AG09309 (cell line): Measurements from ENCODE around the gene CEP57L1.

Experiments used
- DNase-seq: peaks from one replicate; pipeline ENCODE4 v3.0.0-alpha.2; 2010; ENCODE audit warnings: low read depth
- H3K4me3 ChIP-seq: 2 replicates; pipeline ENCODE4 v1.5.1; 2011; ENCODE audit warnings: mild to moderate bottlenecking, low read depth, low read length, moderate library complexity; ENCODE audit not compliant: control insufficient read depth
- TF ChIP-seq, protein P1 (sequence below): IDR thresholded peaks from 2 replicates; pipeline ENCODE4 v1.5.1; 2011; ENCODE audit warnings: mild to moderate bottlenecking, low read depth, low read length, inconsistent platforms; ENCODE audit not compliant: insufficient read depth, control insufficient read depth; ENCODE audit errors: missing control alignments

Gene CEP57L1

GRCh38 chr6:109092074-109092473, 3.2 kb upstream of the CEP57L1 start:
- H3K4me3 ChIP-seq: no peak overlapping the region
- no peak for DNase-seq
- TF ChIP-seq, protein P1, sequence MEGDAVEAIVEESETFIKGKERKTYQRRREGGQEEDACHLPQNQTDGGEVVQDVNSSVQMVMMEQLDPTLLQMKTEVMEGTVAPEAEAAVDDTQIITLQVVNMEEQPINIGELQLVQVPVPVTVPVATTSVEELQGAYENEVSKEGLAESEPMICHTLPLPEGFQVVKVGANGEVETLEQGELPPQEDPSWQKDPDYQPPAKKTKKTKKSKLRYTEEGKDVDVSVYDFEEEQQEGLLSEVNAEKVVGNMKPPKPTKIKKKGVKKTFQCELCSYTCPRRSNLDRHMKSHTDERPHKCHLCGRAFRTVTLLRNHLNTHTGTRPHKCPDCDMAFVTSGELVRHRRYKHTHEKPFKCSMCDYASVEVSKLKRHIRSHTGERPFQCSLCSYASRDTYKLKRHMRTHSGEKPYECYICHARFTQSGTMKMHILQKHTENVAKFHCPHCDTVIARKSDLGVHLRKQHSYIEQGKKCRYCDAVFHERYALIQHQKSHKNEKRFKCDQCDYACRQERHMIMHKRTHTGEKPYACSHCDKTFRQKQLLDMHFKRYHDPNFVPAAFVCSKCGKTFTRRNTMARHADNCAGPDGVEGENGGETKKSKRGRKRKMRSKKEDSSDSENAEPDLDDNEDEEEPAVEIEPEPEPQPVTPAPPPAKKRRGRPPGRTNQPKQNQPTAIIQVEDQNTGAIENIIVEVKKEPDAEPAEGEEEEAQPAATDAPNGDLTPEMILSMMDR: no peak

DNA sequence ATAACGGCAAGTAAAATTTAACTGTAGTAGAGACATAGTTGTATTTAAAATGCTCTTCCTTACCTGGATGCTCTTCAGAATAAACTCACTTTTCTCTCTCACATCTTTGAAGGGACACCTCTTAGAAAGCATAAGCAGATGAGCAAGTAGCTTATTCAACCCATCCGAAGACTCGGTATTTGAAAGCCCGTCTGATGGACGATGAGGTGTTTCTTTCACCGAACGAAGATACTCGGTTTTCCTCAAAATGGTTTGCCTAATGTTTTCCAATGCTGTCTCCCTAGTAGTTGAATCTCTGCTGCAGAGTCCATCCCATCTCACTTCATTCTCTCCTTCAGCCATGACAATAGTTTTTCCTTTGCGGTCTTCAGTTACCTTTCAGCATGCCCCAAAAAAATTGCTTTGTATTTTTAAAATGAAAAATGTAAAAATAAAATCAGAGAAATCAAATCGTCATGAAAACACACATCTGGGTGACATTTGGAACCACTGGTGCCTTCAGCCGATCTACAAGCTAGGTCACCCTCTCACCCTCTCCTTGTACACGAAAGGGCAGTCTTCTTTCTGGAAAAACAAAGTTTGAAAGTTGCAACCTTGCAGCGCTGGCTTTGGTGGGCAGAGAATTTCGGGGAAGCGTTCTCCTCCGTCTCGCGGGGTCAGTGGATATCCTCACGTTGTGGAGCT, 1.4 kb upstream of the CEP57L1 start:
- H3K4me3 ChIP-seq: peak overlapping the region; percentile 96
- DNase-seq: no peak
- TF ChIP-seq, protein P1: no peak

GRCh38 chr6:109094416-109095035, 781 bp upstream of the CEP57L1 start, which contains the start of gene SESN1:
Gene SESN1 (minus strand): TSS chr6:109094846. CDS start chr6:109094073, 773 bp downstream.
- DNase-seq: peak; percentile 89
- H3K4me3 ChIP-seq: peak within 1 kb of the TSS; percentile 96
- TF ChIP-seq, protein P1: no peak

DNA sequence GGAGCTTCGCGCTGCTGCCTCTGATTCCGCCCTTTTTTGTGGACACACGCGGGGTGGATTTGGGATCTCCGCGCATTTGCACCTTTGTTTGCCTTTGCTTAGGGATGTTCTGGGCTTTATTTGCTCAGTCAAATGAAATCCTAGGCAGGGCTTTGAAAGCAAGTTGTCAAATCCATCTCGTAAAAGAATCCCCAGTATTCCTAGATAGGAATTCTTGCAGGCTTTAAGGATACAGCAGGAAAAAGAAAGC, 453 bp downstream of the CEP57L1 start:
- H3K4me3 ChIP-seq: peak overlapping the region; percentile 96
- no peak for DNase-seq
- TF ChIP-seq, protein P1: no peak

DNA sequence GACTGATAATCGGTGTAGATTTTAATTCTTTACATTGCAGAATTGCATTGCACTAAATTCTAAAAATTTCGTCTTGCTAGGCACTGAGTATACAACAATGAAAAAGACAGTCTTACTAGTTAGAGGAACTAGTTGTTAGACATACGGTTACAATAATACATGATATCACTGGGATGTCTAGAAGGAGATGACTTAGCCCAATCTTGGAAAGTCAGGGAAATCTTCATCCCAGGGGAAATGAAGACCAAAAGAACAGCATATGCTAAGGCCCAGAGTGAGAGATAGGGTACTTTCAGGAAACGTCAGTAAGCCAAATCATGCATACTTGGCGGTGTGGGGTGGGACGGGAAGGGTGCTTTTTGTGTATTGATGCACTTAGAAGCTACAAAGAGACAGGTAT, 901 bp downstream of the CEP57L1 start:
- peak overlapping the region; percentile 96 for H3K4me3 ChIP-seq
- no peak for DNase-seq
- TF ChIP-seq, protein P1: no peak

DNA sequence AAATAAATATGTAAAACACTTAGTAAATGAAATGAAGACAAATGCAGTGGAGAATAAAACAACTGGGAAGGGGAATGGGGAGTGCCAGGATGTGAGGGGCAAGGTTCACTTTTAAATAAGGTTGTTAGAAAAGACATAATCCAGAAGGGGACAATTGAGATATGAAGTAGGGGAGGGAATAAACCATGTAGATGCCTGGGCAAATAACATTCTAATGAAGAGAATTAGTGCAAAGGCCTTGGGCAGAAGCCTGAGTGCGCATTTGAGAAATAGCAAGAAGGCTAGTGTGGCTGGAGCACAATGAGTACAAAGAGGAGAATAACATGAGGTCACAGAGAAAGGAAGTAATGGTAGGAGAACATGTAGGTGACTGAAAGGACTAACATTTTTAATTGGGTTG, 2.4 kb downstream of the CEP57L1 start:
- no peak overlapping the region for H3K4me3 ChIP-seq
- no peak for DNase-seq
- TF ChIP-seq, protein P1: no peak

DNA sequence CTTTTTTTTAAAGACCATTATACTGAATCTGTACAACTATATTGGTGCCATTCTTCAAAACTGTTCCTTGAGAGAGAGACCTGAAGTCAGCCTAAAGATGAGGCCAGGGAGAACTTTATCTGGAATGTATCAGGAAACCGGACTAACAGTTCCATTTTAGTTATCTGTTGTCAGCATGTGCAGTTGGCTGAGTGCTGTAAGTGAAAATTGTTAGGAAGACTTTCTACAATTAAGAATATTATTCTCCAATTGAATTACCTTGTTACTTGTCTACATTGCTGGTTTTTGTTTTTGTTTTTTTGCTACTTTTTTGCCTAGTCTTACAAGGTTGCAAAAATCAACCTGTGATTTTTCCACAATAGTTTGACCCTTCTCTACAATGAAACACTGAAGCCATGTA, 7.5 kb downstream of the CEP57L1 start:
- no peak for DNase-seq
- TF ChIP-seq, protein P1: no peak
- H3K4me3 ChIP-seq: no peak overlapping the region
